Measurements from ENCODE around the gene GLCCI1.
"Not testable (repeated sequence)": the region's sequence is repeated elsewhere in the genome, so short reads cannot be mapped to it uniquely, and the experiment has no call there.

The GLCCI1 gene

GRCh38 chr7:7989616-7990440, 21.2 kb downstream of the GLCCI1 start:
- no peak for DNase-seq (ENCODE audit: low read depth in 2 of 2)

GRCh38 chr7:7990441-7990761, 21.8 kb downstream of the GLCCI1 start:
- no peak for DNase-seq (ENCODE audit: low read depth in 2 of 2)

GRCh38 chr7:7992506-7992905, 23.9 kb downstream of the GLCCI1 start:
- no peak for DNase-seq (ENCODE audit: low read depth in 2 of 2)

GRCh38 chr7:7995348-7995747, 26.8 kb downstream of the GLCCI1 start:
- DNase-seq (ENCODE audit: low read depth in 2 of 2): not testable (repeated sequence)

- no peak for DNase-seq (ENCODE audit: low read depth in 2 of 2)
Observed at GRCh38 chr7:7996568-7996967, 28.0 kb downstream of the GLCCI1 start.

- DNase-seq (ENCODE audit: low read depth in 2 of 2): no peak
Observed at GRCh38 chr7:8000315-8000941, 31.8 kb downstream of the GLCCI1 start.

- no peak for DNase-seq (ENCODE audit: low read depth in 2 of 2)
Observed at GRCh38 chr7:8003077-8003476, 34.5 kb downstream of the GLCCI1 start.

- DNase-seq (ENCODE audit: low read depth in 2 of 2): no peak
Observed at GRCh38 chr7:8005279-8005678, 36.7 kb downstream of the GLCCI1 start.

- no peak for DNase-seq (ENCODE audit: low read depth in 2 of 2)
Observed at GRCh38 chr7:8014399-8014798, 45.8 kb downstream of the GLCCI1 start.

- no peak for DNase-seq (ENCODE audit: low read depth in 2 of 2)
Observed at GRCh38 chr7:8015100-8015745, 46.6 kb downstream of the GLCCI1 start.

GRCh38 chr7:8015746-8016120, 47.1 kb downstream of the GLCCI1 start:
- DNase-seq (ENCODE audit: low read depth in 2 of 2): no peak

- DNase-seq (ENCODE audit: low read depth in 2 of 2): no peak
Observed at GRCh38 chr7:8017423-8017822, 48.8 kb downstream of the GLCCI1 start.

- DNase-seq (ENCODE audit: low read depth in 2 of 2): no peak
Observed at GRCh38 chr7:8018961-8019360, 50.4 kb downstream of the GLCCI1 start.

- DNase-seq (ENCODE audit: low read depth in 2 of 2): no peak
Observed at GRCh38 chr7:8022628-8023027, 54.0 kb downstream of the GLCCI1 start.

GRCh38 chr7:8035192-8035591, 66.6 kb downstream of the GLCCI1 start:
- DNase-seq (ENCODE audit: low read depth in 2 of 2): no peak

- DNase-seq (ENCODE audit: low read depth in 2 of 2): no peak
Observed at GRCh38 chr7:8035647-8036518, 67.3 kb downstream of the GLCCI1 start.

GRCh38 chr7:8037151-8037550, 68.6 kb downstream of the GLCCI1 start:
- no peak for DNase-seq (ENCODE audit: low read depth in 2 of 2)

GRCh38 chr7:8040768-8041369, 72.3 kb downstream of the GLCCI1 start:
- no peak for DNase-seq (ENCODE audit: low read depth in 2 of 2)

- DNase-seq (ENCODE audit: low read depth in 2 of 2): no peak
Observed at GRCh38 chr7:8042796-8043535, 74.4 kb downstream of the GLCCI1 start.

- no peak for DNase-seq (ENCODE audit: low read depth in 2 of 2)
Observed at GRCh38 chr7:8044761-8045430, 76.3 kb downstream of the GLCCI1 start.
